Loucy (cell line): ENCODE results near the gene RAP1GDS1.

Experiments
- H2AFZ ChIP-seq: fragments of 200-600 bp; sonication (generic); 2 replicates; pipeline ENCODE4 v1.6.0; 2016; ENCODE audit warnings: antibody characterized with exemption, mild to moderate bottlenecking, low read length, moderate library complexity
- H3F3A ChIP-seq: fragments of 200-600 bp; 2 replicates; pipeline ENCODE4 v1.6.0; 2016; ENCODE audit warnings: antibody characterized with exemption, low read depth, mild to moderate bottlenecking
- H3K27me3 ChIP-seq: fragments of 200-600 bp; sonication (generic); 2 replicates; pipeline ENCODE4 v1.6.1; 2014; ENCODE audit warnings: low read length, mild to moderate bottlenecking; ENCODE audit not compliant: insufficient read depth, poor library complexity, severe bottlenecking
- H3K36me3 ChIP-seq: fragments of 200-600 bp; sonication (generic); 2 replicates; pipeline ENCODE4 v1.6.1; 2016; ENCODE audit warnings: low read length; ENCODE audit not compliant: insufficient read depth
- H3K4me1 ChIP-seq: fragments of 200-600 bp; sonication (generic); 2 replicates; pipeline ENCODE4 v1.5.1; 2014; ENCODE audit warnings: low read length, mild to moderate bottlenecking; ENCODE audit not compliant: insufficient read depth, poor library complexity, severe bottlenecking
- H3K4me2 ChIP-seq: fragments of 200-600 bp; sonication (generic); 2 replicates; pipeline ENCODE4 v1.6.0; 2014; ENCODE audit warnings: antibody characterized with exemption, low read length, low read depth, mild to moderate bottlenecking; ENCODE audit not compliant: poor library complexity, severe bottlenecking
- H3K4me3 ChIP-seq: fragments of 200-600 bp; sonication (generic); 2 replicates; pipeline ENCODE4 v1.5.1; 2014; ENCODE audit warnings: low read length, mild to moderate bottlenecking, mixed read lengths; ENCODE audit not compliant: poor library complexity, severe bottlenecking
- H3K79me2 ChIP-seq: fragments of 200-600 bp; sonication (generic); 2 replicates; pipeline ENCODE4 v1.6.1; 2014; ENCODE audit warnings: low read length; ENCODE audit not compliant: insufficient read depth
- H3K9ac ChIP-seq: fragments of 200-600 bp; sonication (generic); 2 replicates; pipeline ENCODE4 v1.6.0; 2014; ENCODE audit warnings: mild to moderate bottlenecking, low read depth, low read length, moderate library complexity; ENCODE audit not compliant: poor library complexity, severe bottlenecking
- H3K9me2 ChIP-seq: fragments of 200-600 bp; sonication (generic); replicated peaks from 2 replicates; pipeline ENCODE4 v1.6.1; 2016; ENCODE audit warnings: low read depth, low read length, mixed read lengths
- H3K9me3 ChIP-seq: fragments of 200-600 bp; sonication (generic); 2 replicates; pipeline ENCODE4 v1.6.1; 2014; ENCODE audit warnings: mild to moderate bottlenecking, antibody characterized with exemption, low read length, low read depth; ENCODE audit not compliant: insufficient read depth
- H4K20me1 ChIP-seq: fragments of 200-600 bp; sonication (generic); 2 replicates; pipeline ENCODE4 v1.6.0; 2014; ENCODE audit warnings: antibody characterized with exemption, low read length, mild to moderate bottlenecking; ENCODE audit not compliant: insufficient read depth, poor library complexity, severe bottlenecking
- EZH2phosphoT487 ChIP-seq: fragments of 200-600 bp; IDR thresholded peaks from 2 replicates; pipeline ENCODE4 v1.6.1; 2018; ENCODE audit warnings: antibody characterized with exemption, mild to moderate bottlenecking, moderate library complexity, borderline replicate concordance
- TF ChIP-seq, protein P1 (sequence below): fragments of 200-600 bp; sonication (generic); conservative IDR thresholded peaks from 2 replicates; pipeline ENCODE4 v1.5.1; 2014; ENCODE audit warnings: mild to moderate bottlenecking, antibody characterized with exemption, low read length

The RAP1GDS1 gene

GRCh38 chr4:98230961-98231360 lies 30.2 kb upstream of the RAP1GDS1 start:
- H3K4me3 ChIP-seq, result no peak overlapping the region
- no peak overlapping the region for H3K4me2 ChIP-seq
- peaks cover 3% of the 10 kb centered on the region for H3K4me1 ChIP-seq
- no peaks in the 10 kb centered on the region for H4K20me1 ChIP-seq
- H2AFZ ChIP-seq, result no peak overlapping the region
- H3F3A ChIP-seq, result no peaks in the 10 kb centered on the region
- H3K36me3 ChIP-seq, result no peaks in the 10 kb centered on the region
- H3K27me3 ChIP-seq, result no peaks in the 10 kb centered on the region
- no peaks in the 10 kb centered on the region for H3K79me2 ChIP-seq
- no peak for TF ChIP-seq EZH2phosphoT487
- TF ChIP-seq, protein P1, sequence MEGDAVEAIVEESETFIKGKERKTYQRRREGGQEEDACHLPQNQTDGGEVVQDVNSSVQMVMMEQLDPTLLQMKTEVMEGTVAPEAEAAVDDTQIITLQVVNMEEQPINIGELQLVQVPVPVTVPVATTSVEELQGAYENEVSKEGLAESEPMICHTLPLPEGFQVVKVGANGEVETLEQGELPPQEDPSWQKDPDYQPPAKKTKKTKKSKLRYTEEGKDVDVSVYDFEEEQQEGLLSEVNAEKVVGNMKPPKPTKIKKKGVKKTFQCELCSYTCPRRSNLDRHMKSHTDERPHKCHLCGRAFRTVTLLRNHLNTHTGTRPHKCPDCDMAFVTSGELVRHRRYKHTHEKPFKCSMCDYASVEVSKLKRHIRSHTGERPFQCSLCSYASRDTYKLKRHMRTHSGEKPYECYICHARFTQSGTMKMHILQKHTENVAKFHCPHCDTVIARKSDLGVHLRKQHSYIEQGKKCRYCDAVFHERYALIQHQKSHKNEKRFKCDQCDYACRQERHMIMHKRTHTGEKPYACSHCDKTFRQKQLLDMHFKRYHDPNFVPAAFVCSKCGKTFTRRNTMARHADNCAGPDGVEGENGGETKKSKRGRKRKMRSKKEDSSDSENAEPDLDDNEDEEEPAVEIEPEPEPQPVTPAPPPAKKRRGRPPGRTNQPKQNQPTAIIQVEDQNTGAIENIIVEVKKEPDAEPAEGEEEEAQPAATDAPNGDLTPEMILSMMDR, result no peak
- no peaks in the 10 kb centered on the region for H3K9me3 ChIP-seq
- no peak overlapping the region for H3K9ac ChIP-seq
- no peaks in the 10 kb centered on the region for H3K9me2 ChIP-seq

GRCh38 chr4:98232202-98232601 lies 29.0 kb upstream of the RAP1GDS1 start:
- TF ChIP-seq EZH2phosphoT487, result no peak
- TF ChIP-seq, protein P1, result no peak
- Histone ChIP-seq H3K79me2 (no peaks in the 10 kb centered on the region), H3K4me3 (no peak overlapping the region), H3K27me3 (no peaks in the 10 kb centered on the region), H3K9me2 (no peaks in the 10 kb centered on the region), H3K9ac (no peak overlapping the region), H4K20me1 (no peaks in the 10 kb centered on the region), H3K4me1 (peaks cover 8% of the 10 kb centered on the region), H3K9me3 (no peaks in the 10 kb centered on the region), H3K4me2 (no peak overlapping the region), H3K36me3 (no peaks in the 10 kb centered on the region), H3F3A (no peaks in the 10 kb centered on the region), H2AFZ (no peak overlapping the region)

DNA sequence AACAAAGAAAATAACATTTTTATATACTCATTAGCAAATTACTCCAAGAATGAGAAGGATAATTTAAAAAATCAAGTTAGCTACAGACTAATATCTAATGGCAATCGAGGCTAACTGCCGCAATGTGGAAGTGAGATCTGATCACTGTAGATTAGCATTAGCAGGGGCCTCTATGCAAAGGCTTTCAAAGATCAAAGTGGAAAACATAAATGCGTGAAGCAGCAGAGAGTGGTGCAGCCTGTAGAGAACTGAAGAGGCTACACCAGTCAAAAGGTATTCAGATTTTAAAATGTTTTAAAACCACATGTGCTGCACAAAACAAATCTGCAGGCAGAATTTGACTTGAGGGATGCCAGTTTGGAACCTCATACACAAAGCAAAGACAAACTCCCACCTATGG lies 24.0 kb upstream of the RAP1GDS1 start:
- H3K9me2 ChIP-seq, result no peaks in the 10 kb centered on the region
- no peaks in the 10 kb centered on the region for H3K9me3 ChIP-seq
- H3K36me3 ChIP-seq, result no peaks in the 10 kb centered on the region
- H3K4me1 ChIP-seq, result peaks cover 23% of the 10 kb centered on the region
- no peak overlapping the region for H3K4me3 ChIP-seq
- H3K27me3 ChIP-seq, result no peaks in the 10 kb centered on the region
- H3F3A ChIP-seq, result no peaks in the 10 kb centered on the region
- no peaks in the 10 kb centered on the region for H4K20me1 ChIP-seq
- no peak overlapping the region for H3K9ac ChIP-seq
- TF ChIP-seq EZH2phosphoT487, result no peak
- TF ChIP-seq, protein P1, result no peak
- H3K4me2 ChIP-seq, result no peak overlapping the region
- no peak overlapping the region for H2AFZ ChIP-seq
- no peaks in the 10 kb centered on the region for H3K79me2 ChIP-seq
